ENCODE measurements around the gene COL17A1.

Gene COL17A1

GRCh38 chr10:104032144-104032775 lies 53.4 kb downstream of the COL17A1 start:
- Histone ChIP-seq H3K9me3 (ENCODE audit: control insufficient read depth, insufficient read depth, low read depth, low read length) (no peaks in the 10 kb centered on the region), H3K27me3 (ENCODE audit: control insufficient read depth, insufficient read depth, low read length) (no peaks in the 10 kb centered on the region), H3K4me3 (ENCODE audit: low read depth, low read length) (no peak overlapping the region; the same call in 1 of the 2 replicates), H3K27ac (ENCODE audit: low read depth, low read length) (no peak overlapping the region), H3K9ac (ENCODE audit: low read length) (no peak overlapping the region), H3K4me1 (ENCODE audit: control insufficient read depth, insufficient read depth, low read length) (peaks cover 36% of the 10 kb centered on the region), H3K36me3 (ENCODE audit: control insufficient read depth, insufficient read depth, low read length) (no peaks in the 10 kb centered on the region)

GRCh38 chr10:104031631-104032030 lies 54.0 kb downstream of the COL17A1 start:
- Histone ChIP-seq H3K27ac (ENCODE audit: low read depth, low read length) (no peak overlapping the region), H3K9ac (ENCODE audit: low read length) (no peak overlapping the region), H3K9me3 (ENCODE audit: control insufficient read depth, insufficient read depth, low read depth, low read length) (no peaks in the 10 kb centered on the region), H3K27me3 (ENCODE audit: control insufficient read depth, insufficient read depth, low read length) (no peaks in the 10 kb centered on the region), H3K4me1 (ENCODE audit: control insufficient read depth, insufficient read depth, low read length) (peaks cover 36% of the 10 kb centered on the region), H3K4me3 (ENCODE audit: low read depth, low read length) (no peak overlapping the region), H3K36me3 (ENCODE audit: control insufficient read depth, insufficient read depth, low read length) (no peaks in the 10 kb centered on the region)

- no peaks in the 10 kb centered on the region for H3K9me3 ChIP-seq (ENCODE audit: control insufficient read depth, insufficient read depth, low read depth, low read length)
These were observed 56.2 kb downstream of the COL17A1 start for GRCh38 chr10:104029521-104029860.

GRCh38 chr10:104028823-104029520 lies 56.7 kb downstream of the COL17A1 start:
- no peaks in the 10 kb centered on the region for H3K9me3 ChIP-seq (ENCODE audit: control insufficient read depth, insufficient read depth, low read depth, low read length)
- peaks cover 16% of the 10 kb centered on the region for H3K36me3 ChIP-seq (ENCODE audit: control insufficient read depth, insufficient read depth, low read length)
- no peaks in the 10 kb centered on the region for H3K27me3 ChIP-seq (ENCODE audit: control insufficient read depth, insufficient read depth, low read length)
- no peak overlapping the region for H3K4me3 ChIP-seq (ENCODE audit: low read depth, low read length)
- H3K27ac ChIP-seq (ENCODE audit: low read depth, low read length): no peak overlapping the region
- H3K4me1 ChIP-seq (ENCODE audit: control insufficient read depth, insufficient read depth, low read length): peaks cover 26% of the 10 kb centered on the region
- no peak overlapping the region for H3K9ac ChIP-seq (ENCODE audit: low read length)

More at GRCh38 chr10:104029521-104029860, 56.2 kb downstream of the COL17A1 start:
- Histone ChIP-seq H3K27ac (ENCODE audit: low read depth, low read length) (no peak overlapping the region), H3K36me3 (ENCODE audit: control insufficient read depth, insufficient read depth, low read length) (peaks cover 12% of the 10 kb centered on the region), H3K4me1 (ENCODE audit: control insufficient read depth, insufficient read depth, low read length) (peaks cover 30% of the 10 kb centered on the region), H3K27me3 (ENCODE audit: control insufficient read depth, insufficient read depth, low read length) (no peaks in the 10 kb centered on the region), H3K4me3 (ENCODE audit: low read depth, low read length) (no peak overlapping the region), H3K9ac (ENCODE audit: low read length) (no peak overlapping the region)

GRCh38 chr10:104028146-104028545 lies 57.5 kb downstream of the COL17A1 start:
- Histone ChIP-seq H3K27me3 (ENCODE audit: control insufficient read depth, insufficient read depth, low read length) (no peaks in the 10 kb centered on the region), H3K27ac (ENCODE audit: low read depth, low read length) (no peak overlapping the region), H3K36me3 (ENCODE audit: control insufficient read depth, insufficient read depth, low read length) (peaks cover 23% of the 10 kb centered on the region), H3K4me3 (ENCODE audit: low read depth, low read length) (no peak overlapping the region), H3K9ac (ENCODE audit: low read length) (no peak overlapping the region), H3K9me3 (ENCODE audit: control insufficient read depth, insufficient read depth, low read depth, low read length) (no peaks in the 10 kb centered on the region), H3K4me1 (ENCODE audit: control insufficient read depth, insufficient read depth, low read length) (peaks cover 18% of the 10 kb centered on the region)

GRCh38 chr10:104026762-104027161 lies 58.9 kb downstream of the COL17A1 start:
- Histone ChIP-seq H3K9ac (ENCODE audit: low read length) (no peak overlapping the region), H3K9me3 (ENCODE audit: control insufficient read depth, insufficient read depth, low read depth, low read length) (no peaks in the 10 kb centered on the region), H3K27me3 (ENCODE audit: control insufficient read depth, insufficient read depth, low read length) (no peaks in the 10 kb centered on the region), H3K36me3 (ENCODE audit: control insufficient read depth, insufficient read depth, low read length) (peaks cover 34% of the 10 kb centered on the region), H3K4me3 (ENCODE audit: low read depth, low read length) (no peak overlapping the region), H3K27ac (ENCODE audit: low read depth, low read length) (no peak overlapping the region), H3K4me1 (ENCODE audit: control insufficient read depth, insufficient read depth, low read length) (peaks cover 5% of the 10 kb centered on the region)

- Histone ChIP-seq H3K4me1 (ENCODE audit: control insufficient read depth, insufficient read depth, low read length) (no peaks in the 10 kb centered on the region), H3K9ac (ENCODE audit: low read length) (no peak overlapping the region), H3K9me3 (ENCODE audit: control insufficient read depth, insufficient read depth, low read depth, low read length) (no peaks in the 10 kb centered on the region), H3K27me3 (ENCODE audit: control insufficient read depth, insufficient read depth, low read length) (no peaks in the 10 kb centered on the region), H3K36me3 (ENCODE audit: control insufficient read depth, insufficient read depth, low read length) (peaks cover 45% of the 10 kb centered on the region), H3K4me3 (ENCODE audit: low read depth, low read length) (no peak overlapping the region), H3K27ac (ENCODE audit: low read depth, low read length) (no peak overlapping the region)
These were observed 60.2 kb downstream of the COL17A1 start for GRCh38 chr10:104025524-104025923.

GRCh38 chr10:104022026-104022425 lies 63.7 kb downstream of the COL17A1 start:
- Histone ChIP-seq H3K4me1 (ENCODE audit: control insufficient read depth, insufficient read depth, low read length) (no peaks in the 10 kb centered on the region), H3K4me3 (ENCODE audit: low read depth, low read length) (no peak overlapping the region), H3K27ac (ENCODE audit: low read depth, low read length) (no peak overlapping the region), H3K36me3 (ENCODE audit: control insufficient read depth, insufficient read depth, low read length) (peaks cover 70% of the 10 kb centered on the region), H3K27me3 (ENCODE audit: control insufficient read depth, insufficient read depth, low read length) (no peaks in the 10 kb centered on the region), H3K9ac (ENCODE audit: low read length) (no peak overlapping the region), H3K9me3 (ENCODE audit: control insufficient read depth, insufficient read depth, low read depth, low read length) (no peaks in the 10 kb centered on the region)

GRCh38 chr10:104021246-104021645 lies 64.4 kb downstream of the COL17A1 start:
- H3K4me1 ChIP-seq (ENCODE audit: control insufficient read depth, insufficient read depth, low read length): no peaks in the 10 kb centered on the region
- no peaks in the 10 kb centered on the region for H3K27me3 ChIP-seq (ENCODE audit: control insufficient read depth, insufficient read depth, low read length)
- no peak overlapping the region for H3K4me3 ChIP-seq (ENCODE audit: low read depth, low read length)
- H3K27ac ChIP-seq (ENCODE audit: low read depth, low read length): no peak overlapping the region
- H3K9ac ChIP-seq (ENCODE audit: low read length): no peak overlapping the region
- H3K36me3 ChIP-seq (ENCODE audit: control insufficient read depth, insufficient read depth, low read length): peaks cover 70% of the 10 kb centered on the region
- no peaks in the 10 kb centered on the region for H3K9me3 ChIP-seq (ENCODE audit: control insufficient read depth, insufficient read depth, low read depth, low read length)

- Histone ChIP-seq H3K4me1 (ENCODE audit: control insufficient read depth, insufficient read depth, low read length) (no peaks in the 10 kb centered on the region), H3K36me3 (ENCODE audit: control insufficient read depth, insufficient read depth, low read length) (peaks cover 63% of the 10 kb centered on the region), H3K27me3 (ENCODE audit: control insufficient read depth, insufficient read depth, low read length) (no peaks in the 10 kb centered on the region), H3K4me3 (ENCODE audit: low read depth, low read length) (no peak overlapping the region), H3K9me3 (ENCODE audit: control insufficient read depth, insufficient read depth, low read depth, low read length) (no peaks in the 10 kb centered on the region), H3K27ac (ENCODE audit: low read depth, low read length) (no peak overlapping the region), H3K9ac (ENCODE audit: low read length) (no peak overlapping the region)
These were observed 65.7 kb downstream of the COL17A1 start for GRCh38 chr10:104020020-104020419.

- Histone ChIP-seq H3K4me1 (ENCODE audit: control insufficient read depth, insufficient read depth, low read length) (no peaks in the 10 kb centered on the region), H3K27ac (ENCODE audit: low read depth, low read length) (no peak overlapping the region), H3K9me3 (ENCODE audit: control insufficient read depth, insufficient read depth, low read depth, low read length) (no peaks in the 10 kb centered on the region), H3K9ac (ENCODE audit: low read length) (no peak overlapping the region), H3K4me3 (ENCODE audit: low read depth, low read length) (no peak overlapping the region), H3K36me3 (ENCODE audit: control insufficient read depth, insufficient read depth, low read length) (peaks cover 51% of the 10 kb centered on the region), H3K27me3 (ENCODE audit: control insufficient read depth, insufficient read depth, low read length) (no peaks in the 10 kb centered on the region)
These were observed 67.2 kb downstream of the COL17A1 start for GRCh38 chr10:104018471-104018870.
